ENCODE results near the gene LRFN2.

Gene LRFN2

GRCh38 chr6:40358473-40359460, 228.4 kb downstream of the LRFN2 start:
- no peak for DNase-seq (ENCODE audit: low read depth, low spot score)
- no peak overlapping the region for H3K27ac ChIP-seq

- DNase-seq (ENCODE audit: low read depth, low spot score) = no peak
- H3K27ac ChIP-seq = no peak overlapping the region
Observed at GRCh38 chr6:40356242-40356910, 230.8 kb downstream of the LRFN2 start.

DNA sequence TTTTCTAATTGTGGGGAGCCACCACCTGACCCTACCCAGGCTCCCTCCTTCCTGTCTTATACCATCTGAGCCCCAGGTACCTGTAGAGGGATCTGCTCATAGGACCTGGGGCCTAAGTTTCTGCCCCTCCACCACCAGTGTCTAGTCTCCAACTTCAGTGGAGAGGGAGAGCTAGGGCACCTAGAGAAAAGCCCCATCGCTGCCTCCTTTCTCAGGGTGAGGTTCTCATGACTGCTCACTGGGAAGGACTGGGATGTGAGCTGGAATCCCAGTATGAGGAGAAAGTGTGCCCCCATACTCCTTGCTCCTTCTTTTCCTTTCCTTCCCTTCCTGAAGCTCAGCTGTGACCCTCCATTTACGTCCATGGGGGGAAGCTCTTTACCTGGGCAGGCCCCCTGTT, 231.6 kb downstream of the LRFN2 start:
- DNase-seq (ENCODE audit: low read depth, low spot score) = no peak
- H3K27ac ChIP-seq = no peak overlapping the region

- no peak overlapping the region for H3K27ac ChIP-seq
- DNase-seq (ENCODE audit: low read depth, low spot score) = no peak
Observed at GRCh38 chr6:40355066-40355465, 232.1 kb downstream of the LRFN2 start.

DNA sequence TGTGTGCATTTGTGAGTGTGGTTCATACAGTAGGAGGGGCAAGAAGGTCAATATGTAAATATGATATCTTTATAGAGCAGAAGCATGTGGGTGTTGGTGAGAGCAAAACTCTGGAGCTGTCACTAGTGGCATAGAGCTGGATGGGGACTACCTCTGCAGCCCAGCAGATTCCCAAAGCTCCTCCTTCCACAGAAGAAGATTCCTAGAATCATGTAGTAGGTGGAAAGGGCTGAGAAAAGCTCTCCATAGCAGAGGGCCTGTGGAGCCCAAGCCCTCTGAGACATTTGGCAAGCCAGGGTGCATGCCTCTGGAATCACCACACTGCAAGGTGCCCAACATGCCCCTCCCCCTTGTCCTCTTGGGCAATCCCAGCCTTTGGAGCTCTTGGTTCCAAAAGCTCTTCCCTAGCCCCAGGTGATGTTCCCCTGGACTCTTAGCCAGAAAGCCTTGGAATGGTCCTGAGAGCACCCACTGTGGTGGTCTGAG, 233.2 kb downstream of the LRFN2 start:
- H3K27ac ChIP-seq = no peak overlapping the region
- no peak for DNase-seq (ENCODE audit: low read depth, low spot score)

DNA sequence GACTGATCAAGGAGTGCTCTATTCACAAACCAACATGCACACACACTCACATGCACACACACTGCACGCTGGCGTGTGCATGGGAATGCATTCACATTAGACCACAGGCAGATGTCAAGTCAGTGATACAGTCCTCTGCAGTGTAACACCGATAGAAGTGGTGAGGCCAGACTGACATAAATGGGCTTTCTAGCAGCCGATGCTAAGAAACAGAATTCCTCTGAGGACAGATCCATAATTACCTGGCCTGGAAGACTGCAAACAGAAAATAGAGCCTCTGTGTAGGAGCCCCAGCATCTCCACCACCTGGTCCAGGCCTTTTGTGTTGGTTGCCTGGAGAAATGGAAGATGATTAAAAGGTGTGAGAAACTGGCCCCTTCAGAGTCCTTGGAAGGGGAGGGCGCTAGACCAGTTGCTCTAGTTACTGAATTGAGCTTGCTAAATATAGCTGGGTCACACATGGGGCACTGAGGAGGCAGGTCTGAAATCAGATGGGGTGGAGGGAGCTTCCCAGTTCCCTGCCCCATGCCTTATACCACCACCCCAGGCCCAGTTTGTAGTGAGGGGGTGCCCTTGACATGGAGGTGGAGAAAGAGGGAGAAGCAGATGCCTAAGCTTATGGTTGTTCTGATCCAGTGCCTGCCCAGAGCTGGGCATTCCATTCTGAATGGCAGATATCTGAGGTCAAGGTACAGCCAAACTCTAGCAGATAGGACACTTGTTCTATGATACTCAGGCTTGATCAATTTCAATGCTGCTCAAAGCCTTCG, 233.8 kb downstream of the LRFN2 start:
- H3K27ac ChIP-seq = no peak overlapping the region
- DNase-seq (ENCODE audit: low read depth, low spot score) = no peak

DNA sequence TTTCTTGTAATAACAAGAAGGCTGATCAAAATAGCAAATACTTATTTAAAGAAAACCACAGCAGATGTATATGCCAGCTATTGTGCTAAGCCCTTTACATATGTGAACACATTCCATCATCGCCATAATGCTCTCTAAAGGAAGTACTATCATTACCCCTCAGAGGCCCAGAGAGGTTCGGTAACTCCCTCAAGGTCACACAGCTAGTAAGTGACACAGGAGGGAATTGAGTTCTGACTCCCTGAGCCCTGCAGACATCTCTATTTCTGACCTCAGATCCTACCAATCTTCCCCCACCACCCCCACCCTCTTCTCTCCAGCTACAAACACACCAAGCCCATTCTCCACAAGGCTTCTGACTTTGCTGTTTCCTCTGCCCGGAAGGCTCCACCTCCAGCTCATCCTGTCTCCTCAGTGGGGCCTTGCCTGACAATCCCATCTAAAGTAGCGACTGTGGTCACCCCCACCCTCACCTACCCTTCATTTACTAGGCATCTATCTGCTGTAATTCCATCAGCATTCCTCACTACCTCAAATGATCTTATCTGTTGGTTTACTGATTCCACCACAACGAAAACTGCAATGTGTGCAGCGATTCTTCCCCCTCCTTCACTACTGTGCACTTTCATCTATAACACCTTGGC, 234.5 kb downstream of the LRFN2 start:
- DNase-seq (ENCODE audit: low read depth, low spot score) = no peak

GRCh38 chr6:40352006-40352405, 235.2 kb downstream of the LRFN2 start:
- DNase-seq (ENCODE audit: low read depth, low spot score) = no peak
- H3K27ac ChIP-seq = no peak overlapping the region

More for the DNA sequence above, 234.5 kb downstream of the LRFN2 start:
- no peak overlapping the region for H3K27ac ChIP-seq

GRCh38 chr6:40350747-40351217, 236.4 kb downstream of the LRFN2 start:
- no peak for DNase-seq (ENCODE audit: low read depth, low spot score)
- no peak overlapping the region for H3K27ac ChIP-seq

DNA sequence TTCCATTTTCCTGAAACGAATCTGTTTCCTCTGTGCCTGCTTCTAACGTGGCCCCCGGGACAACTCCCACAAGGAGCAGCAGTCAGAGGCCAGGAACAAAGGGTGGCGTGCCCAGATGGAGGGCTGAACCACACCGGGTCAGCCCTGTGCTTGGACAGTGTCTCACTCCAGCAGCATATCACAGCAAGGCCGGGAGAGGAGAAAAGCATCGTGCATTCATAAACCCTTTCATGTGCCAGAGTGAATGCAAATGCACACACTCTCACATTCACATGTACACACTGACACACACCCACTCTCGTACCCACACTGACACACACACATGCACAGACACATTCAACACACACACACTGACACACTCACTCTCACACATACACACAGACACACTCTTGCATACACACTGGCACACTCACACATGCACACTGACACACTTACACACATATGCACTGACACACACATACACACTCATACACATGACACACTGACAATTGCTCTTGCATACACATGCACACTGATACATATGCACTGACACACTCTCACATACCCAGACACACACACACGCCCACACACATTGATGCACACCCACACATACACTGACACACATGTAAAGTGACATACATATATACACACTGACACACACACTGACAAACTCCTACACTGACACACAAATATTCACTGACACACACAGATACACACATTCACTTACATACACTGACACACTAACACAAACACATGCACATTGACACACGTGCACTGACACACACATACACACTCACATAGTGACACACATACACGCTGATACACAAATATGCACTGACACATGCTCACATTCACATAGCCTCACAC, 237.0 kb downstream of the LRFN2 start:
- H3K27ac ChIP-seq = no peak overlapping the region
- no peak for DNase-seq (ENCODE audit: low read depth, low spot score)

- no peak for DNase-seq (ENCODE audit: low read depth, low spot score)
- no peak overlapping the region for H3K27ac ChIP-seq
Observed at GRCh38 chr6:40349123-40349900, 237.9 kb downstream of the LRFN2 start.

- H3K27ac ChIP-seq = no peak overlapping the region
- no peak for DNase-seq (ENCODE audit: low read depth, low spot score)
Observed at GRCh38 chr6:40348591-40348990, 238.6 kb downstream of the LRFN2 start.

DNA sequence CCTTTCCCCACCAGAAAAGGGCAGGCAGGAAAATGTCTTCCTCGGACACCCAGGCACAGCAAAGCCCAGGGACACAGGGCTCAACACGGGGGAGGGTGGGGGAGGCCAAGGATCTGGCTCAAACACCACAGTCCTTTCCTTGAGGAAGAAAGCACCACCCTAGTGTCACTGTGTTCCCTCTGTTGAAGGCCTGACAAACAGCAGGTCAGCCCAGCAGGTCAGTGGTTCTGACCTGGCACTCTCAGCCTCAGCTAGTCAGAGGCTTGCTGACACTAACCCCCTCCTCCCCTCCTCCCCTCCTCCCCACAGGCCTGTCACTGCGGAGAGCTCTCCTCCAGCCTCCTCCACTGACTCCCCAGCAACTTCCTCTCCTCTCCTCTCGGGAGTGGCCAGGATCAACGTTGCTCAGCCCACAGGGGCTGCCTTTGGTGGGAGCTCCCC, 239.6 kb downstream of the LRFN2 start:
- no peak overlapping the region for H3K27ac ChIP-seq
- DNase-seq (ENCODE audit: low read depth, low spot score) = no peak

GRCh38 chr6:40346246-40346645, 240.9 kb downstream of the LRFN2 start:
- H3K27ac ChIP-seq = no peak overlapping the region
- DNase-seq (ENCODE audit: low read depth, low spot score) = no peak

DNA sequence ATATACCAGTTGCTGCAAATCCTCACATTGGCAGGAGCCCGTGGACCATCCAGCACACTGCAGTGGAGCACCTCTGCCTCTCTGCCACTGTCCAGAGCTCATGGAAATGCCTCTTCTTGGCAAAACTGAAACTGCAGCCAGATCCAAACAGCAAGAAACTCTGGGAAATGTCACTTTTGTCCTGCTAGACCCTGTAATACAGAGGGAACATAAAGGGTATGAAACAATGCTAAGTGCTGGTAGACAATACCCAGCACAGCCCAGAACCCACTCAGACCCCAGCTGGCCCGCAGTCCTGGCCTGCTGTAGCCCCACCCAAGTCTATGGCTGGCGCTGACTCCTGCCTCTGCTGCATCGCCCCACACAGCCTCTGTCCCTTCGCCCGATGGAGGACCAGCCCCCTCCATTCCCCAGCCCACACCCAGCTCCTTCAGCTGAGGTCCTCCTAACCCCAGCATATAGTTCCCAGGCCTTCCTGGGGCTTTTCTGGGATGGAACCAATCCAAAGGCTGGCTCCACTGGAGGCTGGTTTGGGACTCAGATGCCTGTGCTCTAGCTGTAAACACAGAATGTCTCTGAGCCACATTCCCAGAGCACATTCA, 242.5 kb downstream of the LRFN2 start:
- H3K27ac ChIP-seq = no peak overlapping the region
- DNase-seq (ENCODE audit: low read depth, low spot score) = no peak

DNA sequence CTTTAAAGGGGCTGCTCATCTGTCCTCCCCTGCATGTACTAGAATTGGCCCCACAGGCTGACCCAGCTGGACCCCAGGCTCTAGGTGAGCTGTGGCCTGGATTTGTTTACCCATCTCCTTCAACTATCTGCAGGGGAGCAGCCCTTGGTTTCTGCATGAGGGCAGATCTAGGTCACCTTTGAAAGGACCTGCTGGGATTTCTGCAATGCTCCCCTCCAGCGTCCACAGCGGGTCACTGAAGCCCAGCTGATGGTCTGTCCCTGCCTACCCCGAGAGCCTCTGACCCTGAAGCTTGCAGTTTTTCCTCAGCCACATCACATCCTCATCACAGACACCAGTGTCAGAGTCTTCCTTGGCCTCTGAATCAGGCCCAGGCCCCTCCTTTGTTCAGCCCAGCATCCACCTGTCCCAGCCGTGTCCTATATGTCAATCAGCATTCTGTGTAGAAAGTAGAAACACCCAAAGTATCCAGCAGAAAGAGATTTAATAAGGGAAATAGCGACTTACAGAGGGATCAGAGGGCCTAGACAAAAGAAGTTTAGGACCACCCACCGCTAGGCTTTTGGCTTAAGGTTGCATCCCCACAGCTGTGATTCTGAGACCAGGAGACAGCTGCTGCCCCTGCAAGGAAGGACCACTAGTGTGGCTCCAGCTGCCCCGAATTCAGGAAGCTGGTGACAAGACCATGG, 243.1 kb downstream of the LRFN2 start:
- H3K27ac ChIP-seq = no peak overlapping the region
- no peak for DNase-seq (ENCODE audit: low read depth, low spot score)

- DNase-seq (ENCODE audit: low read depth, low spot score) = no peak
- no peak overlapping the region for H3K27ac ChIP-seq
Observed at GRCh38 chr6:40343318-40343876, 243.8 kb downstream of the LRFN2 start.
